ENCODE data around the gene LSAMP.

DNA sequence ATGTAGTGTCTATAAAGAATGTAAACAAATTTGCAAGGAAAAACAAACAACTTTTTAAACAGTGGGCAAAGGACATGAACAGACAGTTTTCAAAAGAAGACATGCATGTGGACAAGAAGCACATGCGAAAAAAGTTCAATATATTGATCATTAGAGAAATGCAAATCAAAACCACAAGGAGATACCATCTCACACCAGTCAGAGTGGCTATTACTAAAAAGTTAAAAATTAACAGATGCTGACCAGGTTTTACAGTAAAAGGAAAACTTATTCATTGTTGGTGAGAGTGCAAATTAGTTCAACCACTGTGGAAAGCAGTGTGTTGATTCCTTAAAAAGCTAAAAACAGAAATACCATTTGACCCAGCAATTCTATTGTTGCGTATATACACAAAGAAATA is 47.1 kb upstream of the LSAMP start:
- TF ChIP-seq, protein P1, sequence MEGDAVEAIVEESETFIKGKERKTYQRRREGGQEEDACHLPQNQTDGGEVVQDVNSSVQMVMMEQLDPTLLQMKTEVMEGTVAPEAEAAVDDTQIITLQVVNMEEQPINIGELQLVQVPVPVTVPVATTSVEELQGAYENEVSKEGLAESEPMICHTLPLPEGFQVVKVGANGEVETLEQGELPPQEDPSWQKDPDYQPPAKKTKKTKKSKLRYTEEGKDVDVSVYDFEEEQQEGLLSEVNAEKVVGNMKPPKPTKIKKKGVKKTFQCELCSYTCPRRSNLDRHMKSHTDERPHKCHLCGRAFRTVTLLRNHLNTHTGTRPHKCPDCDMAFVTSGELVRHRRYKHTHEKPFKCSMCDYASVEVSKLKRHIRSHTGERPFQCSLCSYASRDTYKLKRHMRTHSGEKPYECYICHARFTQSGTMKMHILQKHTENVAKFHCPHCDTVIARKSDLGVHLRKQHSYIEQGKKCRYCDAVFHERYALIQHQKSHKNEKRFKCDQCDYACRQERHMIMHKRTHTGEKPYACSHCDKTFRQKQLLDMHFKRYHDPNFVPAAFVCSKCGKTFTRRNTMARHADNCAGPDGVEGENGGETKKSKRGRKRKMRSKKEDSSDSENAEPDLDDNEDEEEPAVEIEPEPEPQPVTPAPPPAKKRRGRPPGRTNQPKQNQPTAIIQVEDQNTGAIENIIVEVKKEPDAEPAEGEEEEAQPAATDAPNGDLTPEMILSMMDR (IDR thresholded peaks at IDR 0.05) = no peak
- TF ChIP-seq POLR2A (IDR thresholded peaks at IDR 0.05) = no peak

Measured in esophagus squamous epithelium (tissue), 4 donors.